Body of pancreas (tissue), 4 donors: Measurements from ENCODE around the gene TNFRSF12A. TPM values are rescaled to one million over a fixed set of nuclear protein-coding genes. Genes with fewer than 3 reads are reported as not detected.

Source experiments
- ATAC-seq: fragments of 150-250 bp; one replicate; pipeline ENCODE4 v1.9.1; 2016
- DNase-seq, 4 donors: peaks; one replicate each; pipeline ENCODE4 v3.0.0-alpha.2; 2019
- H3K27ac ChIP-seq, 4 donors: fragments of 200-600 bp; sonication (generic); 1 replicate in 3 of 4; 2 replicates in 1 of 4; pipeline versions ENCODE4 v1.5.1 to v1.6.1; 2016 to 2019; ENCODE audit warnings: mild to moderate bottlenecking in 1 of 4, mixed read lengths in 1 of 4, moderate library complexity in 1 of 4
- H3K27me3 ChIP-seq, 2 donors: fragments of 200-600 bp; sonication (generic); one replicate each; pipeline ENCODE4 v1.6.0; 2016; ENCODE audit warnings: mild to moderate bottlenecking in 1 of 2
- H3K36me3 ChIP-seq, 2 donors: fragments of 200-600 bp; sonication (generic); replicated peaks in 1 of 2; 2 replicates each; pipeline ENCODE4 v1.5.1; 2016; ENCODE audit warnings: low read depth in 2 of 2; ENCODE audit not compliant: insufficient read depth in 1 of 2
- H3K4me1 ChIP-seq: fragments of 200-600 bp; sonication (generic); one replicate; pipeline ENCODE4 v1.6.0; 2016
- H3K4me3 ChIP-seq, 2 donors: fragments of 200-600 bp; sonication (generic); 1 replicate in 1 of 2; 2 replicates in 1 of 2; pipeline ENCODE4 v1.5.1; 2016 to 2019
- H3K9me3 ChIP-seq, 3 donors: fragments of 200-600 bp; sonication (generic); 1 replicate in 2 of 3; 2 replicates in 1 of 3; pipeline ENCODE4 v1.5.1; 2016
- CTCF ChIP-seq, 7 experiments: fragments of 450-650 bp in 4 of 7; fragments of 200-600 bp in 3 of 7; sonication (generic) in 3 of 7; IDR thresholded peaks; one replicate each; pipeline ENCODE4 v1.5.1; 2016 to 2019; ENCODE audit warnings: antibody characterized with exemption in 7 of 7
- POLR2A ChIP-seq, 3 donors: fragments of 450-650 bp; IDR thresholded peaks; one replicate each; pipeline ENCODE4 v1.6.1; 2016; ENCODE audit warnings: antibody characterized with exemption in 3 of 3, mild to moderate bottlenecking in 2 of 3
- WGBS, 2 donors: methylation state at CpG; one replicate each; pipeline ENCODE4 v1.1.5; 2017; 5-methylcytosine and 5-hydroxymethylcytosine counted together
- intact Hi-C: fragments of 100-400 bp; cut with DNase I; formaldehyde crosslinking; loops from one replicate; pipeline ENCODE4 v1.15.1; 2023
- total RNA-seq, 2 donors: library from RNA; depleted of rRNA; stranded (reverse); fragments of >200 nt; gene quantifications; one replicate each; pipeline ENCODE4 v1.1.0, GENCODE V29; 2016

Gene TNFRSF12A
- total RNA-seq, 2 donors from 2014 or later: 132 to 229 TPM

GRCh38 chr16:2996298-2996697, 23.9 kb upstream of the TNFRSF12A start:
- H3K27me3 ChIP-seq: no peaks in the 10 kb centered on the region
- no peak for TF ChIP-seq CTCF (IDR thresholded peaks at IDR 0.05)
- no peak for TF ChIP-seq POLR2A (IDR thresholded peaks at IDR 0.05)
- no peak overlapping the region for H3K4me3 ChIP-seq

GRCh38 chr16:2999929-3000328, 20.2 kb upstream of the TNFRSF12A start:
- intact Hi-C loops: no loop called here
- no peaks in the 10 kb centered on the region for H3K36me3 ChIP-seq
- H3K9me3 ChIP-seq: no peaks in the 10 kb centered on the region
- no peak overlapping the region for H3K27ac ChIP-seq
- H3K4me1 ChIP-seq: peaks cover 9% of the 10 kb centered on the region
- H3K27me3 ChIP-seq: no peaks in the 10 kb centered on the region
- DNase-seq (no peak), ATAC-seq (no peak)
- H3K4me3 ChIP-seq: no peak overlapping the region
- WGBS, 2 donors: 84 to 90% methylated on average over 6 of the region's 6 CpGs
- TF ChIP-seq CTCF (IDR thresholded peaks at IDR 0.05): no peak
- no peak for TF ChIP-seq POLR2A (IDR thresholded peaks at IDR 0.05)

More at GRCh38 chr16:2996298-2996697, 23.9 kb upstream of the TNFRSF12A start:
- intact Hi-C loops: no loop called here
- DNase-seq: no peak
- Histone ChIP-seq H3K36me3 (no peaks in the 10 kb centered on the region), H3K4me1 (no peaks in the 10 kb centered on the region), H3K27ac (no peak overlapping the region), H3K9me3 (no peaks in the 10 kb centered on the region)
- WGBS, 2 donors: 82 to 93% methylated on average over 3 to 13 of the region's 13 CpGs
- ATAC-seq: no peak

GRCh38 chr16:3000540-3000939, 19.6 kb upstream of the TNFRSF12A start:
- DNase-seq (no peak), ATAC-seq (no peak)
- Histone ChIP-seq H3K4me3 (no peak overlapping the region), H3K27ac (no peak overlapping the region), H3K9me3 (no peaks in the 10 kb centered on the region), H3K4me1 (peaks cover 9% of the 10 kb centered on the region), H3K36me3 (no peaks in the 10 kb centered on the region), H3K27me3 (no peaks in the 10 kb centered on the region)
- 89% methylated on average over 2 to 4 of the region's 4 CpGs for WGBS, 2 donors
- intact Hi-C loops: no loop called here
- TF ChIP-seq POLR2A (IDR thresholded peaks at IDR 0.05): no peak
- TF ChIP-seq CTCF (IDR thresholded peaks at IDR 0.05): no peak

- H3K9me3 ChIP-seq: no peaks in the 10 kb centered on the region
- no peak overlapping the region for H3K27ac ChIP-seq
- H3K4me3 ChIP-seq: no peak overlapping the region
- ATAC-seq: no peak
- no peaks in the 10 kb centered on the region for H3K27me3 ChIP-seq
- intact Hi-C loops: no loop called here
- 71 to 74% methylated on average over 6 to 10 of the region's 12 CpGs for WGBS, 2 donors
- peaks cover 17% of the 10 kb centered on the region for H3K4me1 ChIP-seq
- no peak for DNase-seq
- H3K36me3 ChIP-seq: no peaks in the 10 kb centered on the region
- TF ChIP-seq CTCF (IDR thresholded peaks at IDR 0.05): no peak
- no peak for TF ChIP-seq POLR2A (IDR thresholded peaks at IDR 0.05)
Observed at GRCh38 chr16:3001316-3001715, 18.9 kb upstream of the TNFRSF12A start.

GRCh38 chr16:3003582-3004270, 16.4 kb upstream of the TNFRSF12A start:
- peaks cover 41% of the 10 kb centered on the region for H3K4me1 ChIP-seq
- H3K9me3 ChIP-seq: no peaks in the 10 kb centered on the region
- DNase-seq (peak; percentile 98 to 99 (median 99)), ATAC-seq (peak; percentile 86)
- 9 to 17% methylated on average over 22 to 47 of the region's 58 CpGs for WGBS, 2 donors
- intact Hi-C loops: no loop called here
- H3K27ac ChIP-seq: peak overlapping the region in 3 of 4 donors; percentile 91 to 96 (median 94)
- H3K4me3 ChIP-seq: no peak overlapping the region
- no peaks in the 10 kb centered on the region for H3K36me3 ChIP-seq
- TF ChIP-seq CTCF (IDR thresholded peaks at IDR 0.05): peak; percentile 30 to 85 (median 66)
- TF ChIP-seq POLR2A (IDR thresholded peaks at IDR 0.05): peak; percentile 82 to 90 (median 84)
- H3K27me3 ChIP-seq: no peaks in the 10 kb centered on the region
